Endothelial cell of umbilical vein (primary cell): ENCODE measurements around the gene PKN2.

Experiments used
- CTCF ChIP-seq, 2 donors: IDR thresholded peaks; 1 replicate in 1 of 2; 2 replicates in 1 of 2; pipeline ENCODE4 v1.5.1; 2011; ENCODE audit warnings: low read length in 2 of 2, mild to moderate bottlenecking in 2 of 2, moderate library complexity in 2 of 2, control low read depth in 1 of 2, inconsistent platforms in 1 of 2, low read depth in 1 of 2; ENCODE audit not compliant: insufficient read depth in 1 of 2; ENCODE audit errors: extremely low read depth in 1 of 2
- MYC ChIP-seq: IDR thresholded peaks from one replicate; pipeline ENCODE4 v1.6.1; 2011; ENCODE audit warnings: mild to moderate bottlenecking, low read depth, low read length
- POLR2A ChIP-seq: IDR thresholded peaks from 2 replicates; pipeline ENCODE4 v1.6.1; 2012; ENCODE audit warnings: low read depth, mild to moderate bottlenecking, control low read depth, low read length

- TF ChIP-seq CTCF (IDR thresholded peaks at IDR 0.05; ENCODE audit: extremely low read depth in 1 of 2, insufficient read depth in 1 of 2, low read depth in 1 of 2, low read length in 2 of 2) = no peak
- TF ChIP-seq POLR2A = no peak
- TF ChIP-seq MYC = no peak
Observed at GRCh38 chr1:88802950-88803349, 118.9 kb downstream of the PKN2 start.
